Coronary artery (tissue), 2 donors: ENCODE results near the gene MICALL2.
"Not testable (repeated sequence)": the region's sequence is repeated elsewhere in the genome, so short reads cannot be mapped to it uniquely, and the experiment has no call there.

Source experiments
- DNase-seq: peaks from one replicate; pipeline ENCODE4 v3.0.0-alpha.2; 2017; ENCODE audit warnings: low spot score
- H3K27ac ChIP-seq, 2 donors: fragments of 200-600 bp; sonication (generic); one replicate each; pipeline ENCODE4 v1.5.1; 2016 to 2019
- H3K4me3 ChIP-seq: fragments of 200-600 bp; sonication (generic); 2 replicates; pipeline ENCODE4 v1.5.1; 2016; ENCODE audit warnings: mild to moderate bottlenecking, moderate library complexity
- CTCF ChIP-seq: fragments of 200-600 bp; sonication (generic); IDR thresholded peaks from one replicate; pipeline ENCODE4 v1.5.1; 2019; ENCODE audit warnings: antibody characterized with exemption

MICALL2 gene

DNA sequence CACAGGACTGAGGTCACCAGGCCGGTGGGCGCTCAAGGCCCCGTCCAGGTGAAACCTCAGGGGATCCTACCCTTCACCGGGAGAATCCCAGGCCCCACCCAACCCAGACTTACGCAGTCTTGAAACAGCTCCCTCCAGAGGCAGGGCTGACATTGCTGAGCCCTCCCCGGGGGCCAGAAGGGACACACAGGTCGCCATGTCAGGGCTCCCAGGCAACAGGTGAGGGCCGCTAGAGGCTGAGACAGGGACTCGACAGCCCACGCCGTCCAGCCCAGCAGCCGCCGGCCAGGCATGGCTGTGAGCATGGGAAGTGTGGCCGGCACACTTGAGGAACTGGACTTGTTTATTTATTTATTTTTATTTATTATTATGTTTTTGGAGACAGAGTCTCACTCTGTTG lies 10.3 kb downstream of the MICALL2 start:
- Histone ChIP-seq H3K4me3 (no peak overlapping the region), H3K27ac (peak overlapping the region in 1 of 2 donors; percentile 54)
- TF ChIP-seq CTCF = no peak
- DNase-seq = no peak

- peak overlapping the region in 1 of 2 donors; percentile 54 for H3K27ac ChIP-seq
- no peak for DNase-seq
- H3K4me3 ChIP-seq = no peak overlapping the region
- TF ChIP-seq CTCF = no peak
Measured at GRCh38 chr7:1447551-1448244, 11.6 kb downstream of the MICALL2 start.

GRCh38 chr7:1447112-1447511 lies 12.2 kb downstream of the MICALL2 start:
- Histone ChIP-seq H3K27ac (peak overlapping the region in 1 of 2 donors; percentile 54), H3K4me3 (no peak overlapping the region)
- no peak for TF ChIP-seq CTCF
- no peak for DNase-seq

- H3K4me3 ChIP-seq = no peak overlapping the region
- H3K27ac ChIP-seq = peak overlapping the region in 1 of 2 donors; percentile 54
- TF ChIP-seq CTCF = no peak
- DNase-seq = no peak
Measured at GRCh38 chr7:1446620-1447032, 12.6 kb downstream of the MICALL2 start.

- not testable (repeated sequence) for H3K4me3 ChIP-seq, DNase-seq, H3K27ac ChIP-seq
Measured at GRCh38 chr7:1446026-1446425, 13.2 kb downstream of the MICALL2 start.

GRCh38 chr7:1445341-1445740 lies 13.9 kb downstream of the MICALL2 start:
- H3K27ac ChIP-seq = no peak overlapping the region
- no peak for DNase-seq
- TF ChIP-seq CTCF = no peak
- no peak overlapping the region for H3K4me3 ChIP-seq

DNA sequence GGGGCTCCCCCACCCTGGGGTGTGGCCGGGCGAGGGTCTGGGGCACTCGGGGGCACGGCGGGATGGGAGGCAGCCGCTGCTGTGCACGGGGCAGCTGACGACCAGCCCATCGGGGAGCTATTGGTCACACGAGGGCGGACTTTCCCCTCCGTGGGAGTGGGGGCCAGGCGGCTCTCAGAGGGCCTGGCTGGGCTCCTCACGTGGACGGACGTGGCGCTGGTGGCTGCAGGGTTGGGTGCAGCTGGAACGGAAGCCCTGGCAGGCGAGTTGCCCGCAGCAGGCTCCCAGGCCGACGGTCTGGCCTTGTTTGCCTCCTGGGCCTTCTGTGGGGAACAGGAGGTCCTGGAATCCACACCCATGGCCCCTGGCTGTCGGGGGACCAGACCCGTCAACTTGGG lies 14.3 kb downstream of the MICALL2 start:
- TF ChIP-seq CTCF = no peak

More for the DNA sequence above, 14.3 kb downstream of the MICALL2 start:
- no peak overlapping the region for H3K27ac ChIP-seq
- DNase-seq = no peak
- no peak overlapping the region for H3K4me3 ChIP-seq
